NB4 (cell line): ENCODE measurements around the gene RANBP3.

Experiments
- MYC ChIP-seq: IDR thresholded peaks from 2 replicates; pipeline ENCODE4 v1.6.1; 2011; ENCODE audit warnings: low read depth, low read length
- POLR2A ChIP-seq: IDR thresholded peaks from 2 replicates; pipeline ENCODE4 v1.6.1; 2011; ENCODE audit warnings: mild to moderate bottlenecking; ENCODE audit not compliant: insufficient read length; ENCODE audit errors: extremely low read depth
- TF ChIP-seq, protein P1 (sequence below): IDR thresholded peaks from one replicate; pipeline ENCODE4 v1.5.1; 2012; ENCODE audit warnings: low read depth, low read length
- TF ChIP-seq, protein P2 (sequence below): IDR thresholded peaks from 2 replicates; pipeline ENCODE4 v1.6.1; 2011; ENCODE audit warnings: low read depth, low read length

DNA sequence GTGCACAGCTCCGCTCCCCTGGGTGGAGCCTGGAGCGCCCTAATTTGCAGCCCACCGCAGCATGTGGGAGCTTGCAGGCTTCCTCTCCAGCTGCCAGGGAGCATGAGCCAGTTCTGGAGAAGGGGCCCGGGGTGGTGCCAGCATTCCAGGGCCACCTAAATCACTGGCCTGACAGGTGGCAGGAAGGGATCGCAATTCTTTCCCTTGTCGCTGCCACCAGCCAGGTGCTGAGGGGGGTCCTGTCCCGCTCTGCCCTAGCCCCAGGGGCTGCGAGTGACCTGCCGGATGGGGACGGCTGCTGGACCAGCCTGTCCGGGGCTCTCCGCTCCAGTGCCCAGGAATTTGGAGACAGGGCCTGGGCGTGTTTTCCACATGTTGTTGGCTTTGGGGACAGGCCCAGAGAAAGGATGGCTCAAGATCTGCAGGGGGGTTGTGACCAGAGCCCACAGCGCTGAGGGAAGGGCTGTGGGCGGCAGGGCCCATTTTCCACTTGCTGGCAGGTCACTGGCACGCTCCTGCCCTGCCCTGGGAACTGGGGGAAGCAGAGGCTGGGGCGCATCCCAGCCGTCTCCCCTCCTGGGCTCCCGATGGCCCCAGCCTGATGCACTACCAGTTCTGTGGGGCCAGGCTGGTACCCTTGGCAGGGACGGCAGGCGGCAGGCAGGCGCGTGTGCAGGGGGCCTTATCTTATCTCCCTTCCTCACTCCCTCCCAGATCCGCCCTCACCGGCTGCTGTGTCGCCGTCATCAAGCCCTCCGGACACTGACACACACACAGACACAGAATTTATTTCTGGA lies 83.8 kb downstream of the RANBP3 start:
- no peak for TF ChIP-seq MYC
- TF ChIP-seq, protein P1, sequence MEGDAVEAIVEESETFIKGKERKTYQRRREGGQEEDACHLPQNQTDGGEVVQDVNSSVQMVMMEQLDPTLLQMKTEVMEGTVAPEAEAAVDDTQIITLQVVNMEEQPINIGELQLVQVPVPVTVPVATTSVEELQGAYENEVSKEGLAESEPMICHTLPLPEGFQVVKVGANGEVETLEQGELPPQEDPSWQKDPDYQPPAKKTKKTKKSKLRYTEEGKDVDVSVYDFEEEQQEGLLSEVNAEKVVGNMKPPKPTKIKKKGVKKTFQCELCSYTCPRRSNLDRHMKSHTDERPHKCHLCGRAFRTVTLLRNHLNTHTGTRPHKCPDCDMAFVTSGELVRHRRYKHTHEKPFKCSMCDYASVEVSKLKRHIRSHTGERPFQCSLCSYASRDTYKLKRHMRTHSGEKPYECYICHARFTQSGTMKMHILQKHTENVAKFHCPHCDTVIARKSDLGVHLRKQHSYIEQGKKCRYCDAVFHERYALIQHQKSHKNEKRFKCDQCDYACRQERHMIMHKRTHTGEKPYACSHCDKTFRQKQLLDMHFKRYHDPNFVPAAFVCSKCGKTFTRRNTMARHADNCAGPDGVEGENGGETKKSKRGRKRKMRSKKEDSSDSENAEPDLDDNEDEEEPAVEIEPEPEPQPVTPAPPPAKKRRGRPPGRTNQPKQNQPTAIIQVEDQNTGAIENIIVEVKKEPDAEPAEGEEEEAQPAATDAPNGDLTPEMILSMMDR, result no peak
- no peak for TF ChIP-seq POLR2A
- TF ChIP-seq, protein P2, sequence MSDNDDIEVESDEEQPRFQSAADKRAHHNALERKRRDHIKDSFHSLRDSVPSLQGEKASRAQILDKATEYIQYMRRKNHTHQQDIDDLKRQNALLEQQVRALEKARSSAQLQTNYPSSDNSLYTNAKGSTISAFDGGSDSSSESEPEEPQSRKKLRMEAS, result no peak
